Right atrium auricular region (tissue), 2 donors: ENCODE results near the gene CMTM5. TPM values are rescaled to one million over a fixed set of nuclear protein-coding genes. Genes with fewer than 3 reads are reported as not detected.

Experiments
- DNase-seq: peaks from one replicate; pipeline ENCODE4 v3.0.0-alpha.2; 2019; ENCODE audit warnings: low spot score
- H3K27ac ChIP-seq, 2 donors: fragments of 200-600 bp; sonication (generic); 1 replicate in 1 of 2; 2 replicates in 1 of 2; pipeline ENCODE4 v1.5.1; 2016 to 2019
- H3K27me3 ChIP-seq, 2 donors: fragments of 200-600 bp; sonication (generic); one replicate each; pipeline versions ENCODE4 v1.5.1 to v1.6.0; 2017 to 2019
- H3K36me3 ChIP-seq: fragments of 200-600 bp; sonication (generic); one replicate; pipeline ENCODE4 v1.5.1; 2016
- H3K4me1 ChIP-seq, 2 donors: fragments of 200-600 bp; sonication (generic); one replicate each; pipeline versions ENCODE4 v1.5.1 to v1.6.0; 2017 to 2019
- H3K4me3 ChIP-seq, 2 donors: fragments of 200-600 bp; sonication (generic); 1 replicate in 1 of 2; 2 replicates in 1 of 2; pipeline ENCODE4 v1.5.1; 2017 to 2019; ENCODE audit warnings: mild to moderate bottlenecking in 1 of 2, moderate library complexity in 1 of 2
- H3K9me3 ChIP-seq, 2 donors: fragments of 200-600 bp; sonication (generic); one replicate each; pipeline ENCODE4 v1.5.1; 2019
- CTCF ChIP-seq, 2 donors: fragments of 200-600 bp; sonication (generic); IDR thresholded peaks; one replicate each; pipeline ENCODE4 v1.5.1; 2019; ENCODE audit warnings: antibody characterized with exemption in 2 of 2
- total RNA-seq, 2 donors: library from RNA; depleted of rRNA; stranded (reverse); fragments of >200 nt; gene quantifications; one replicate each; pipeline ENCODE4 v1.1.0, GENCODE V29; 2016

CMTM5 gene
- total RNA-seq, 2 donors from 2014 or later, result not detected

GRCh38 chr14:23356662-23357061, 20.2 kb upstream of the CMTM5 start:
- H3K9me3 ChIP-seq, result no peaks in the 10 kb centered on the region
- peak; percentile 50 for DNase-seq
- H3K36me3 ChIP-seq, result peaks cover 4% of the 10 kb centered on the region
- no peaks in the 10 kb centered on the region for H3K27me3 ChIP-seq
- H3K4me3 ChIP-seq, result no peak overlapping the region
- no peak overlapping the region for H3K27ac ChIP-seq
- peaks cover 0 to 25% of the 10 kb centered on the region in 2 donors for H3K4me1 ChIP-seq
- no peak for TF ChIP-seq CTCF (IDR thresholded peaks at IDR 0.05)

- no peaks in the 10 kb centered on the region for H3K9me3 ChIP-seq
- no peaks in the 10 kb centered on the region for H3K27me3 ChIP-seq
- H3K36me3 ChIP-seq, result peaks cover 4% of the 10 kb centered on the region
- H3K4me3 ChIP-seq, result no peak overlapping the region
- H3K27ac ChIP-seq, result no peak overlapping the region
- TF ChIP-seq CTCF (IDR thresholded peaks at IDR 0.05), result no peak
- H3K4me1 ChIP-seq, result peaks cover 0 to 19% of the 10 kb centered on the region in 2 donors
- DNase-seq, result peak; percentile 56
Observed at GRCh38 chr14:23357261-23357660, 19.6 kb upstream of the CMTM5 start.

- Histone ChIP-seq H3K27ac (no peak overlapping the region), H3K9me3 (no peaks in the 10 kb centered on the region), H3K36me3 (peaks cover 4% of the 10 kb centered on the region), H3K4me1 (peaks cover 0 to 13% of the 10 kb centered on the region in 2 donors), H3K4me3 (no peak overlapping the region), H3K27me3 (no peaks in the 10 kb centered on the region)
- TF ChIP-seq CTCF (IDR thresholded peaks at IDR 0.05), result no peak
- no peak for DNase-seq
Observed at GRCh38 chr14:23358042-23358441, 18.8 kb upstream of the CMTM5 start.

- peaks cover 0 to 15% of the 10 kb centered on the region in 2 donors for H3K4me1 ChIP-seq
- H3K27me3 ChIP-seq, result no peaks in the 10 kb centered on the region
- no peak overlapping the region for H3K4me3 ChIP-seq
- no peak for TF ChIP-seq CTCF (IDR thresholded peaks at IDR 0.05)
- peak; percentile 40 for DNase-seq
- no peaks in the 10 kb centered on the region for H3K9me3 ChIP-seq
- peak overlapping the region in 1 of 2 donors; percentile 23 for H3K27ac ChIP-seq
- H3K36me3 ChIP-seq, result peaks cover 4% of the 10 kb centered on the region
Observed at GRCh38 chr14:23358553-23359166, 18.2 kb upstream of the CMTM5 start.

GRCh38 chr14:23359167-23359626, 17.6 kb upstream of the CMTM5 start:
- peak; percentile 46 for DNase-seq
- Histone ChIP-seq H3K4me1 (peaks cover 0 to 20% of the 10 kb centered on the region in 2 donors), H3K27ac (no peak overlapping the region), H3K9me3 (no peaks in the 10 kb centered on the region), H3K27me3 (no peaks in the 10 kb centered on the region), H3K4me3 (no peak overlapping the region), H3K36me3 (peaks cover 4% of the 10 kb centered on the region)
- TF ChIP-seq CTCF (IDR thresholded peaks at IDR 0.05), result no peak
